ENCODE results near the gene UMAD1.

DNA sequence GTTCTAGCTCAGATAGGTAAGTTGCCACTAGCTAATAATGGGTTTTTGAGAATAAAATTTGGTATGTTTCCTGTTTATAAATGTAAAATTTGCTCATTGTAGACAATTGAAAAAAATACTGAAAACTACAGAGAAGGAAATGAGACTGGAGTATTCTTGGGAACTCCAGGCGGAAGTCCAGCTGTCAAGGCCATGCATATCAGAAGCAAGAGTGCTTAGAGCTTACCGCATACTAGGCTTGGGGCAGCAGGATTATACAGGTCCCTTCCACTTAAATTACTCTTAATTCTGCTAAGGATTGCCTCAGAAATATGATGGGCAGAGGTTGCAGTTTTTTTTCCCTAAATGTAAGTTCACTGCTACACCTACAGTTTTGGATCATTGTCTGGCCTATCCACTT is 26.6 kb downstream of the UMAD1 start:
- TF ChIP-seq, protein P1, sequence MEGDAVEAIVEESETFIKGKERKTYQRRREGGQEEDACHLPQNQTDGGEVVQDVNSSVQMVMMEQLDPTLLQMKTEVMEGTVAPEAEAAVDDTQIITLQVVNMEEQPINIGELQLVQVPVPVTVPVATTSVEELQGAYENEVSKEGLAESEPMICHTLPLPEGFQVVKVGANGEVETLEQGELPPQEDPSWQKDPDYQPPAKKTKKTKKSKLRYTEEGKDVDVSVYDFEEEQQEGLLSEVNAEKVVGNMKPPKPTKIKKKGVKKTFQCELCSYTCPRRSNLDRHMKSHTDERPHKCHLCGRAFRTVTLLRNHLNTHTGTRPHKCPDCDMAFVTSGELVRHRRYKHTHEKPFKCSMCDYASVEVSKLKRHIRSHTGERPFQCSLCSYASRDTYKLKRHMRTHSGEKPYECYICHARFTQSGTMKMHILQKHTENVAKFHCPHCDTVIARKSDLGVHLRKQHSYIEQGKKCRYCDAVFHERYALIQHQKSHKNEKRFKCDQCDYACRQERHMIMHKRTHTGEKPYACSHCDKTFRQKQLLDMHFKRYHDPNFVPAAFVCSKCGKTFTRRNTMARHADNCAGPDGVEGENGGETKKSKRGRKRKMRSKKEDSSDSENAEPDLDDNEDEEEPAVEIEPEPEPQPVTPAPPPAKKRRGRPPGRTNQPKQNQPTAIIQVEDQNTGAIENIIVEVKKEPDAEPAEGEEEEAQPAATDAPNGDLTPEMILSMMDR (IDR thresholded peaks at IDR 0.05) = no peak
- TF ChIP-seq ZFX (IDR thresholded peaks at IDR 0.05; ENCODE audit: borderline replicate concordance) = no peak

All from 22Rv1 (cell line).